IMR-90 (cell line): Measurements from ENCODE around the gene CPTP. TPM values are rescaled to one million over a fixed set of nuclear protein-coding genes. Genes with fewer than 3 reads are reported as not detected.
A peak's percentile ranks its signal among the peaks of the same experiment; 100 is the strongest.

Experiments
- ATAC-seq: fragments of 200-7000 bp; cut with Tn5 transposase; 2 replicates; pipeline ENCODE4 v1.9.1; 2020; ENCODE audit warnings: low read depth, mild to moderate bottlenecking, moderate library complexity
- BruUV-seq: library from RNA; stranded (reverse); fragments of 400-500 nt; replicated peaks from 2 replicates; lab custom pipeline; 2021; lab: Mats Ljungman, UMichigan
- CTCF ChIA-PET: fragments of 300-600 bp; formaldehyde crosslinking; extraction: SDS; loops from one replicate; lab custom pipeline; 2021; ENCODE audit warnings: antibody characterized with exemption; lab: Yijun Ruan, JAX
- POLR2A ChIA-PET: fragments of 300-600 bp; sonication (Branson Sonifier 250); formaldehyde crosslinking; loops from one replicate; lab custom pipeline; 2022; ENCODE audit warnings: antibody characterized with exemption; ENCODE audit not compliant: unreplicated experiment; lab: Charles Lee
- DNase-seq: peaks from one replicate; pipeline ENCODE4 v3.0.0; 2013
- H2AFZ ChIP-seq: replicated peaks from 2 replicates; pipeline ENCODE3; 2013; ENCODE audit warnings: low read length, mild to moderate bottlenecking; ENCODE audit not compliant: poor library complexity
- H2AK5ac ChIP-seq: 2 replicates; pipeline ENCODE4 v1.6.1; 2013; ENCODE audit warnings: low read depth, low read length, inconsistent platforms
- H2AK9ac ChIP-seq: replicated peaks from 2 replicates; pipeline ENCODE3; 2013; ENCODE audit warnings: mild to moderate bottlenecking, low read depth, low read length, moderate library complexity; ENCODE audit not compliant: poor library complexity
- H2BK120ac ChIP-seq: 2 replicates; pipeline ENCODE4 v1.6.1; 2013; ENCODE audit warnings: low read depth, low read length, inconsistent platforms
- H2BK15ac ChIP-seq: 3 replicates; pipeline ENCODE4 v1.6.1; 2013; ENCODE audit warnings: low read depth, low read length, inconsistent platforms
- H2BK20ac ChIP-seq: 2 replicates; pipeline ENCODE4 v1.6.1; 2013; ENCODE audit warnings: low read depth, mild to moderate bottlenecking, inconsistent platforms, low read length, moderate library complexity
- H2BK5ac ChIP-seq: 2 replicates; pipeline ENCODE4 v1.6.1; 2013; ENCODE audit warnings: mild to moderate bottlenecking, low read depth, low read length, inconsistent platforms; ENCODE audit not compliant: poor library complexity, severe bottlenecking
- H3K14ac ChIP-seq: replicated peaks from 2 replicates; pipeline ENCODE4 v1.6.1; 2013; ENCODE audit warnings: low read depth, low read length, inconsistent platforms
- H3K18ac ChIP-seq: 2 replicates; pipeline ENCODE4 v1.6.1; 2013; ENCODE audit warnings: low read depth, low read length, control low read depth
- H3K23ac ChIP-seq: 2 replicates; pipeline ENCODE4 v1.6.1; 2013; ENCODE audit warnings: low read depth, low read length, inconsistent platforms
- H3K27ac ChIP-seq: 2 replicates; pipeline ENCODE4 v1.5.1; 2013; ENCODE audit warnings: mild to moderate bottlenecking, control low read depth, low read length; ENCODE audit not compliant: insufficient read depth
- H3K27me3 ChIP-seq: 2 replicates; pipeline ENCODE4 v1.6.1; 2013; ENCODE audit warnings: low read length; ENCODE audit not compliant: control insufficient read depth, insufficient read depth
- H3K36me3 ChIP-seq: 2 replicates; pipeline ENCODE4 v1.6.1; 2013; ENCODE audit warnings: low read length, mixed read lengths; ENCODE audit not compliant: control insufficient read depth, insufficient read depth
- H3K4ac ChIP-seq: 2 replicates; pipeline ENCODE4 v1.6.1; 2013; ENCODE audit warnings: low read depth, low read length, inconsistent platforms
- H3K4me1 ChIP-seq: 2 replicates; pipeline ENCODE4 v1.6.1; 2013; ENCODE audit warnings: low read length, mixed read lengths; ENCODE audit not compliant: control insufficient read depth, insufficient read depth
- H3K4me2 ChIP-seq: 2 replicates; pipeline ENCODE4 v1.6.1; 2013; ENCODE audit warnings: low read depth, mild to moderate bottlenecking, control low read depth, low read length, moderate library complexity
- H3K4me3 ChIP-seq: 2 replicates; pipeline ENCODE4 v1.5.1; 2013; ENCODE audit warnings: low read depth, mild to moderate bottlenecking, control low read depth, low read length, moderate library complexity; ENCODE audit not compliant: insufficient read depth
- H3K56ac ChIP-seq: 2 replicates; pipeline ENCODE4 v1.6.1; 2013; ENCODE audit warnings: low read length, inconsistent platforms; ENCODE audit not compliant: insufficient read depth; ENCODE audit errors: extremely low read depth
- H3K79me1 ChIP-seq, 2 experiments: 2 replicates each; pipeline ENCODE4 v1.6.1; 2013; ENCODE audit warnings: low read length in 2 of 2, inconsistent platforms in 1 of 2, low read depth in 1 of 2
- H3K9ac ChIP-seq: 2 replicates; pipeline ENCODE4 v1.6.1; 2013; ENCODE audit warnings: low read depth, low read length, control low read depth
- H3K9me1 ChIP-seq: 2 replicates; pipeline ENCODE4 v1.6.1; 2013; ENCODE audit warnings: low read length, inconsistent platforms; ENCODE audit not compliant: insufficient read depth
- H3K9me3 ChIP-seq: 2 replicates; pipeline ENCODE4 v1.6.1; 2013; ENCODE audit warnings: low read length; ENCODE audit not compliant: control insufficient read depth, insufficient read depth
- H4K20me1 ChIP-seq: 2 replicates; pipeline ENCODE4 v1.6.1; 2013; ENCODE audit warnings: low read length, inconsistent platforms; ENCODE audit not compliant: insufficient read depth
- H4K5ac ChIP-seq: 2 replicates; pipeline ENCODE4 v1.6.1; 2013; ENCODE audit warnings: mild to moderate bottlenecking, low read depth, low read length, control low read depth
- H4K8ac ChIP-seq, 2 experiments: 2 replicates each; pipeline ENCODE4 v1.6.1; 2013; ENCODE audit warnings: low read depth in 2 of 2, low read length in 2 of 2, control low read depth in 1 of 2, inconsistent platforms in 1 of 2
- H4K91ac ChIP-seq: 2 replicates; pipeline ENCODE4 v1.6.1; 2013; ENCODE audit warnings: low read depth, low read length, inconsistent platforms; ENCODE audit not compliant: insufficient read depth
- BHLHE40 ChIP-seq: fragments of 150-350 bp; IDR thresholded peaks from 2 replicates; pipeline ENCODE4 v1.6.1; 2016; ENCODE audit warnings: mild to moderate bottlenecking, low read depth, low read length
- CEBPB ChIP-seq: IDR thresholded peaks from 2 replicates; pipeline ENCODE4 v1.6.1; 2012; ENCODE audit warnings: low read depth, low read length, improper control_type of control experiment
- CHD1 ChIP-seq: IDR thresholded peaks from 2 replicates; pipeline ENCODE4 v1.6.1; 2012; ENCODE audit warnings: low read depth, low read length, improper control_type of control experiment
- FOS ChIP-seq: fragments of 150-350 bp; IDR thresholded peaks from 2 replicates; pipeline ENCODE4 v1.6.1; 2016; ENCODE audit warnings: low read depth, low read length
- MAFK ChIP-seq: IDR thresholded peaks from 2 replicates; pipeline ENCODE4 v1.6.1; 2012; ENCODE audit warnings: low read depth, low read length, improper control_type of control experiment
- MAZ ChIP-seq: IDR thresholded peaks from 2 replicates; pipeline ENCODE4 v1.6.1; 2012; ENCODE audit warnings: low read depth, mild to moderate bottlenecking, low read length, improper control_type of control experiment, moderate library complexity, borderline replicate concordance
- MXI1 ChIP-seq: IDR thresholded peaks from 2 replicates; pipeline ENCODE4 v1.6.1; 2012; ENCODE audit warnings: low read depth, mild to moderate bottlenecking, low read length, moderate library complexity, borderline replicate concordance
- NFE2L2 ChIP-seq: fragments of 150-350 bp; IDR thresholded peaks from 2 replicates; pipeline ENCODE4 v1.6.1; 2016; ENCODE audit warnings: low read depth, mild to moderate bottlenecking, low read length
- POLR2A ChIP-seq: IDR thresholded peaks from 2 replicates; pipeline ENCODE4 v1.6.1; 2012; ENCODE audit warnings: mild to moderate bottlenecking, low read depth, low read length
- RAD21 ChIP-seq: IDR thresholded peaks from 2 replicates; pipeline ENCODE4 v1.6.1; 2012; ENCODE audit warnings: low read length, improper control_type of control experiment
- RCOR1 ChIP-seq: IDR thresholded peaks from 2 replicates; pipeline ENCODE4 v1.6.1; 2012; ENCODE audit warnings: mild to moderate bottlenecking, low read length, improper control_type of control experiment; ENCODE audit not compliant: insufficient replicate concordance
- RFX5 ChIP-seq: IDR thresholded peaks from 2 replicates; pipeline ENCODE4 v1.8.0; 2012; ENCODE audit warnings: low read depth, mild to moderate bottlenecking, low read length, moderate library complexity
- SMC3 ChIP-seq: fragments of 150-350 bp; IDR thresholded peaks from 2 replicates; pipeline ENCODE4 v1.6.1; 2016; ENCODE audit warnings: low read depth, mild to moderate bottlenecking, antibody characterized with exemption, low read length, moderate library complexity
- WGBS, 2 experiments: methylation state at CpG; one replicate each; pipeline versions ENCODE4 v1.1.5 to v1.1.7; 2013; ENCODE audit warnings: missing lambda C conversion rate in 2 of 2; ENCODE audit not compliant: insufficient read length in 1 of 2; ENCODE audit errors: extremely low coverage in 2 of 2; 5-methylcytosine and 5-hydroxymethylcytosine counted together
- dilution Hi-C: fragments of 300-500 bp; cut with HindIII; formaldehyde crosslinking; loops from one replicate; pipeline ENCODE4 v1.14.3; 2018; ENCODE audit warnings: low sequenced_read_pairs; ENCODE audit not compliant: unreplicated experiment
- in situ Hi-C: fragments of 300-500 bp; cut with MboI; formaldehyde crosslinking; loops from 3 replicates; pipeline ENCODE4 v1.14.3; 2019; ENCODE audit warnings: low sequenced_read_pairs, inconsistent platforms, mixed read lengths
- intact Hi-C: fragments of 100-400 bp; cut with micrococcal nuclease; formaldehyde crosslinking; loops from 2 replicates; pipeline ENCODE4 v1.10.0; 2022
- polyA plus RNA-seq, 3 experiments: library from polyadenylated mRNA; depleted of rRNA; stranded (reverse); fragments of >200 nt; gene quantifications; 2 replicates each; pipeline ENCODE4 v1.2.3, GENCODE V29; 2012; ENCODE audit warnings: low replicate concordance in 1 of 3
- total RNA-seq: library from RNA; depleted of rRNA; stranded (reverse); fragments of >200 nt; gene quantifications from 2 replicates; pipeline ENCODE4 v1.2.3, GENCODE V29; 2012
- TF ChIP-seq, protein P1 (sequence below): fragments of 150-350 bp; IDR thresholded peaks from 2 replicates; pipeline ENCODE4 v1.6.1; 2017; ENCODE audit warnings: mild to moderate bottlenecking, antibody characterized with exemption, low read length, low read depth
- TF ChIP-seq, protein P2 (sequence below): fragments of 150-350 bp; IDR thresholded peaks from 2 replicates; pipeline ENCODE4 v1.6.1; 2016; ENCODE audit warnings: low read depth, mild to moderate bottlenecking, low read length, moderate library complexity, borderline replicate concordance

CPTP gene
- total and polyA plus RNA-seq, 2 of the 4 experiments (the other 2 are of a cell fraction): 2.7 to 12.1 TPM

DNA sequence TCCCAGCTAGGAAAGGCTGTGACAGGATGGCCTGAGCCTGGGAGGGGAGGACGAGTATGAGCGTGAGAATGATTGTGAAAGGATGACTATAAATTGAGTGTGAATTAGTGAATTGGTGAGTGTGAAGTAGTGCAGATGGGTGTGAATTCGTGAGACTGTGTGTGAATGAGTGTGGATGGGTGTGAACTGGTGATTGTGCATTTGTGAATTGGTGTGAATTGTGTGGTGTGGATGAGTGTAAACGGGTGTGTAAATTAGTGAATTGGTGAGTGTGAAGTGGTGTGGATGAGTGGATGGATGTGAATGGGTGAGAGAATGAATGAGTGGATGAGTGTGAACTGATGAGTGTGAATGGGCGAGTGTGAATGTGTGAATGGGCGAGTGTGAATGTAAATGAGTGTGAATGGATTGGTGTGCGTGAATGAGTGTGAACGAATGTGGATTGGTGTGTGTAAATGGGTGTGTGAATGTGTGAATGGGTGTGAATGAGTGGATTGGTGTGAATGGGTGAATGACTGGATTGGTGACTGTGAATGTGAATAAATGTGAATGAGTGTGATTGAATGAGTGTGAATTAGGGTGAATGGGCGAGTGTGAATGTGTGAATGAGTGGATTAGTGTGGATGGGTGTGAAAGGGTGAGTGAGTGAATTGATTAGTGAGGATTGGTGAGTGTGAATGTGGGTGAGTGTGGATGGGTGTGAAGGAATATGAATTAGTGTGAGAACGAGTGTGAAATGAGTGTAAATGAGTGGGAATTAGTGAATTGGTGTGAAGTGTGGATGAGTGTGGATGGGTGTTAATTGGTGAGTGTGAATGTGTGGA is 41.5 kb downstream of the CPTP start (continued):
- no peak for TF ChIP-seq CEBPB

DNA sequence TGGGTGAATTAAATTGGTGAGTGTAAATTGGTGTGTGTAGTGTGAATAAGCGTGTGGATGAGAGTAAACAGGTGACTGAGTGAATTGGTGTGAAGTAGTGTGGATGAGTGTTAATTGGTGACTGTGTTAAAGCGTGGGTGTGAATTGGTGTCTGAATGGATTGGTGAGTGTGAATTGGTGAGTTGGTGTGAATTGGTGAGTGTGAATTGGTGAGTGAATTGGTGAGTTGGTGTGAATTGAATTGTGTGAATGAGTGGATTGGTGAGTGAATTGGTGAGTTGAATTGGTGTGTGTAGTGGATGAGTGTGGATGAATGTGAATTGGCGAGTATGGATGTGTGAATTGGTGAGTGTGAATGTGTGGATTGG is 42.1 kb downstream of the CPTP start:
- no peak overlapping the region for H2AFZ ChIP-seq
- H2BK15ac ChIP-seq: no peak overlapping the region
- in situ Hi-C loops (no loop called here), intact Hi-C loops (no loop called here), dilution Hi-C loops (no loop called here)
- ChIA-PET POLR2A (no interaction called here), CTCF (no interaction called here)
- ATAC-seq (no peak), DNase-seq (no peak)
- H3K36me3 ChIP-seq: no peaks in the 10 kb centered on the region; the same call in 1 of the 2 replicates
- no peak overlapping the region for H2AK9ac ChIP-seq
- no peak overlapping the region for H3K4me2 ChIP-seq
- H2AK5ac ChIP-seq: no peak overlapping the region
- H3K4ac ChIP-seq: no peak overlapping the region
- no peak overlapping the region for H2BK120ac ChIP-seq
- 0 out of 2 replicates have a peak, but pooled peaks cover 1% of the 10 kb centered on the region for H4K20me1 ChIP-seq
- no peak overlapping the region for H2BK20ac ChIP-seq
- H4K5ac ChIP-seq: no peak overlapping the region
- H3K9me3 ChIP-seq: no peaks in the 10 kb centered on the region
- no TSS peak for BruUV-seq
- peaks cover 6% of the 10 kb centered on the region for H3K4me1 ChIP-seq
- H3K9ac ChIP-seq: no peak overlapping the region
- no peak overlapping the region for H3K56ac ChIP-seq
- 0 out of 2 replicates have a peak, but pooled peaks cover 6% of the 10 kb centered on the region for H3K9me1 ChIP-seq
- H3K23ac ChIP-seq: peak overlapping the region; percentile 49; the same call in 1 of the 2 replicates
- no peak overlapping the region for H4K91ac ChIP-seq
- H3K27me3 ChIP-seq: no peaks in the 10 kb centered on the region
- H3K18ac ChIP-seq: no peak overlapping the region
- no peak overlapping the region for H3K14ac ChIP-seq
- H3K27ac ChIP-seq: no peak overlapping the region
- no peak overlapping the region for H4K8ac ChIP-seq
- no peak overlapping the region for H3K4me3 ChIP-seq
- 96 to 100% methylated on average over 3 of the region's 3 CpGs for WGBS, 2 experiments
- peaks cover 0 to 26% of the 10 kb centered on the region in 2 experiments; a peak in 2 of 4 replicates for H3K79me1 ChIP-seq
- H2BK5ac ChIP-seq: peak overlapping the region; percentile 45
- TF ChIP-seq RFX5 (no peak), NFE2L2 (no peak), SMC3 (no peak), MAFK (no peak), POLR2A (no peak), FOS (no peak), MAZ (no peak), RAD21 (no peak), MXI1 (no peak), CHD1 (no peak), BHLHE40 (no peak), RCOR1 (no peak)
- TF ChIP-seq, protein P1, sequence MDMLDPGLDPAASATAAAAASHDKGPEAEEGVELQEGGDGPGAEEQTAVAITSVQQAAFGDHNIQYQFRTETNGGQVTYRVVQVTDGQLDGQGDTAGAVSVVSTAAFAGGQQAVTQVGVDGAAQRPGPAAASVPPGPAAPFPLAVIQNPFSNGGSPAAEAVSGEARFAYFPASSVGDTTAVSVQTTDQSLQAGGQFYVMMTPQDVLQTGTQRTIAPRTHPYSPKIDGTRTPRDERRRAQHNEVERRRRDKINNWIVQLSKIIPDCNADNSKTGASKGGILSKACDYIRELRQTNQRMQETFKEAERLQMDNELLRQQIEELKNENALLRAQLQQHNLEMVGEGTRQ: no peak
- TF ChIP-seq, protein P2, sequence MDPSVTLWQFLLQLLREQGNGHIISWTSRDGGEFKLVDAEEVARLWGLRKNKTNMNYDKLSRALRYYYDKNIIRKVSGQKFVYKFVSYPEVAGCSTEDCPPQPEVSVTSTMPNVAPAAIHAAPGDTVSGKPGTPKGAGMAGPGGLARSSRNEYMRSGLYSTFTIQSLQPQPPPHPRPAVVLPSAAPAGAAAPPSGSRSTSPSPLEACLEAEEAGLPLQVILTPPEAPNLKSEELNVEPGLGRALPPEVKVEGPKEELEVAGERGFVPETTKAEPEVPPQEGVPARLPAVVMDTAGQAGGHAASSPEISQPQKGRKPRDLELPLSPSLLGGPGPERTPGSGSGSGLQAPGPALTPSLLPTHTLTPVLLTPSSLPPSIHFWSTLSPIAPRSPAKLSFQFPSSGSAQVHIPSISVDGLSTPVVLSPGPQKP: no peak
